Natural killer cell (primary cell): ENCODE data around the gene REXO5. TPM values are rescaled to one million over a fixed set of nuclear protein-coding genes. Genes with fewer than 3 reads are reported as not detected.

Experiments used
- ATAC-seq, 3 donors: fragments of 150-1000 bp in 2 of 3; fragments of 200-7000 bp in 1 of 3; cut with Tn5 transposase; 1 replicate in 1 of 3; 2 replicates in 2 of 3; pipeline ENCODE4 v1.10.0; 2021; ENCODE audit warnings: mild to moderate bottlenecking in 2 of 3, moderate library complexity in 2 of 3
- DNase-seq, 2 donors: peaks; one replicate each; pipeline versions ENCODE4 v3.0.0 to v3.0.0-alpha.2; 2013 to 2021; ENCODE audit warnings: mixed read lengths in 1 of 2
- H3K27ac ChIP-seq: one replicate; pipeline ENCODE4 v1.5.1; 2013; ENCODE audit warnings: mild to moderate bottlenecking, low read length
- H3K27me3 ChIP-seq: one replicate; pipeline ENCODE4 v1.6.1; 2013; ENCODE audit warnings: low read length; ENCODE audit not compliant: control insufficient read depth, insufficient read depth
- H3K36me3 ChIP-seq: one replicate; pipeline ENCODE4 v1.6.1; 2013; ENCODE audit warnings: low read length; ENCODE audit not compliant: control insufficient read depth, insufficient read depth
- H3K4me1 ChIP-seq: one replicate; pipeline ENCODE4 v1.6.1; 2013; ENCODE audit warnings: low read length; ENCODE audit not compliant: control insufficient read depth, insufficient read depth
- H3K4me3 ChIP-seq: one replicate; pipeline ENCODE4 v1.5.1; 2013; ENCODE audit warnings: low read length
- H3K9me3 ChIP-seq: one replicate; pipeline ENCODE4 v1.6.1; 2013; ENCODE audit warnings: low read length; ENCODE audit not compliant: control insufficient read depth, insufficient read depth
- H3K27ac Mint-ChIP-seq, 2 donors: one replicate each; pipeline ENCODE4 v1.8.0; 2022; ENCODE audit warnings: mild to moderate bottlenecking in 2 of 2, mixed read lengths in 2 of 2, moderate library complexity in 1 of 2
- H3K27me3 Mint-ChIP-seq, 2 donors: one replicate each; pipeline ENCODE4 v1.8.0; 2022; ENCODE audit warnings: low read depth in 2 of 2, mixed read lengths in 2 of 2
- H3K36me3 Mint-ChIP-seq: one replicate; pipeline ENCODE4 v1.8.0; 2022; ENCODE audit warnings: mixed read lengths
- H3K4me1 Mint-ChIP-seq, 2 donors: one replicate each; pipeline ENCODE4 v1.8.0; 2022; ENCODE audit warnings: mixed read lengths in 2 of 2
- H3K4me3 Mint-ChIP-seq: one replicate; pipeline ENCODE4 v1.8.0; 2022; ENCODE audit warnings: mild to moderate bottlenecking, moderate library complexity, mixed read lengths
- H3K9me3 Mint-ChIP-seq, 2 donors: one replicate each; pipeline ENCODE4 v1.8.0; 2022; ENCODE audit warnings: mixed read lengths in 2 of 2
- CTCF ChIP-seq: fragments of 200-600 bp; IDR thresholded peaks from one replicate; pipeline ENCODE4 v1.8.0; 2022; ENCODE audit warnings: antibody characterized with exemption
- WGBS: methylation state at CpG from one replicate; pipeline ENCODE4 v1.1.7; 2013; ENCODE audit warnings: missing lambda C conversion rate; ENCODE audit not compliant: insufficient coverage; 5-methylcytosine and 5-hydroxymethylcytosine counted together
- intact Hi-C: fragments of 100-400 bp; cut with micrococcal nuclease; formaldehyde crosslinking; loops from one replicate; pipeline ENCODE4 v1.14.2; 2022
- total RNA-seq, 4 donors: library from RNA; stranded (reverse); fragments of 120-200 nt in 1 of 4; gene quantifications; one replicate each; pipeline versions ENCODE4 v1.2.3 to v1.2.4, GENCODE V29; 2013 to 2022

REXO5 gene
- total RNA-seq, 3 donors from 2014 or later (not counting 1 experiment from before 2014, with no cell fraction given), result 1.5 to 6.0 (median 1.7) TPM

DNA sequence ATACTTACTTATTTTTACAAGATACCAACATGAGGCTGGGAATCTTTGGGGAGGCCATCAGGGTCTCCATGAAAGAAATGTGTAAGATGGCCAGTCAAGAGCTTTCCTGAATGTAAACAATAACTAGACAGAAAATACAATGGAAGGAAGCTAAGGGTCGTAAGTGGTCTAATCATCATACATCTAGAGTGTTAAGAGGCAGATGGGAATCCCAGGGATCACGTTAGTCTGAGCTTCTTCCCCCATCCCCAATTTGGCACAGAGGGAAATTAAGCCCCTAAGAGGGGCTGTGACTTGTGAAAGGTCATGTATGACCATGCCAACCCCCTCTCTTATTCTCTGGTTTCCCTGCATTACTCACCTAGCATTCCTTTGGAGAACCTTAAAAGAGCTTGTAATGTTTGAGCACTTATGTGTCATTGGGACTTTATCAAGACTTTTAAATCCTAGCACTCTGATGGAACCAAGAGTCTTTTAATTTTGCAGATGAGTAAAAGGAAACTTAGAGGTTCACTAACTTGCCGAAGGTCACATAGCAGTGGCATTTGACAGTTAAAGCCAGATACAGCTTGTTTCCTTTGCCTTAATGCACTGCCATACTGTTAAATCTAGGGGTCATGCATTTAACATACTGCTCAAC, 47.8 kb downstream of the REXO5 start:
- Histone ChIP-seq H3K4me1 (no peaks in the 10 kb centered on the region), H3K27ac (no peak overlapping the region), H3K27me3 (no peaks in the 10 kb centered on the region), H3K36me3 (peaks cover 5% of the 10 kb centered on the region), H3K4me3 (no peak overlapping the region), H3K9me3 (no peaks in the 10 kb centered on the region)
- TF ChIP-seq CTCF, result no peak
- H3K36me3 Mint-ChIP-seq, result no peaks in the 10 kb centered on the region
- H3K4me3 Mint-ChIP-seq, result no peak overlapping the region
- H3K9me3 Mint-ChIP-seq, result no peaks in the 10 kb centered on the region
- no peaks in the 10 kb centered on the region for H3K27me3 Mint-ChIP-seq
- DNase-seq, result no peak
- 98% methylated on average over 3 of the region's 3 CpGs for WGBS
- H3K27ac Mint-ChIP-seq, result no peak overlapping the region
- peaks cover 0 to 9% of the 10 kb centered on the region in 2 donors for H3K4me1 Mint-ChIP-seq
- intact Hi-C loops, result loop anchor here (5.0 kb wide), 3 partner anchors 93 to 248 kb away; no protein-coding TSS in a partner anchor
- ATAC-seq, result no peak

GRCh38 chr16:20854963-20855362, 48.6 kb downstream of the REXO5 start:
- peaks cover 3% of the 10 kb centered on the region for H3K36me3 Mint-ChIP-seq
- Histone ChIP-seq H3K9me3 (no peaks in the 10 kb centered on the region), H3K4me1 (no peaks in the 10 kb centered on the region), H3K27ac (no peak overlapping the region), H3K27me3 (no peaks in the 10 kb centered on the region), H3K4me3 (no peak overlapping the region), H3K36me3 (peaks cover 11% of the 10 kb centered on the region)
- WGBS, result 95% methylated on average over 2 of the region's 2 CpGs
- no peak for DNase-seq
- no peaks in the 10 kb centered on the region for H3K27me3 Mint-ChIP-seq
- ATAC-seq, result no peak
- no peak for TF ChIP-seq CTCF
- no peak overlapping the region for H3K4me3 Mint-ChIP-seq
- intact Hi-C loops, result loop anchor here (5.0 kb wide), 3 partner anchors 92 to 247 kb away; no protein-coding TSS in a partner anchor
- H3K9me3 Mint-ChIP-seq, result no peaks in the 10 kb centered on the region
- no peak overlapping the region for H3K27ac Mint-ChIP-seq
- peaks cover 0 to 6% of the 10 kb centered on the region in 2 donors for H3K4me1 Mint-ChIP-seq

DNA sequence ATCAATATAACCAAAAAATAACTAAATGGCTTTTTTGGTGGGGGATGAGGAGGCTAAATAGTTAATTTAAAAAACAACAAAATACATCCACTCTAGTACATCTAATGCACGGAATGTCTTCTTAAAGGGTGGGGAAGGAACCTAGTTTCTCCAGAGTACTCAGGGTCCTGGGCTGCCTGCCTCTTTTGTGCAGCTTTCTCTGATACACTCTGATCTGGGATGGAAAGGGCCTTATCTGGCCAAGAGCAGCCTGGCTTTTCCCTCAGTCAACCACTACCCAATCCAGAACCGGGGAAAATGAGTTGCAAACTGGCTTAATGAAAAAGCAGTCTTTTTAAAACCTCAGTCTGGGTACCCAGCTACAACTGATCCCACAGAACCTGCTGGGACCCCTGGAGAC, 51.0 kb downstream of the REXO5 start:
- no peak overlapping the region for H3K27ac Mint-ChIP-seq
- intact Hi-C loops, result no loop called here
- 95% methylated on average over 2 of the region's 2 CpGs for WGBS
- TF ChIP-seq CTCF, result no peak
- DNase-seq (no peak), ATAC-seq (no peak)
- Histone ChIP-seq H3K4me1 (no peaks in the 10 kb centered on the region), H3K36me3 (peaks cover 25% of the 10 kb centered on the region), H3K27me3 (no peaks in the 10 kb centered on the region), H3K27ac (no peak overlapping the region), H3K9me3 (no peaks in the 10 kb centered on the region), H3K4me3 (no peak overlapping the region)
- H3K36me3 Mint-ChIP-seq, result peaks cover 10% of the 10 kb centered on the region
- H3K4me3 Mint-ChIP-seq, result no peak overlapping the region
- no peaks in the 10 kb centered on the region for H3K27me3 Mint-ChIP-seq
- H3K4me1 Mint-ChIP-seq, result peaks cover 0 to 8% of the 10 kb centered on the region in 2 donors
- H3K9me3 Mint-ChIP-seq, result no peaks in the 10 kb centered on the region

GRCh38 chr16:20859229-20859628, 52.9 kb downstream of the REXO5 start:
- Histone ChIP-seq H3K4me1 (no peaks in the 10 kb centered on the region), H3K4me3 (no peak overlapping the region), H3K27ac (no peak overlapping the region), H3K36me3 (peaks cover 26% of the 10 kb centered on the region), H3K27me3 (no peaks in the 10 kb centered on the region), H3K9me3 (no peaks in the 10 kb centered on the region)
- intact Hi-C loops, result no loop called here
- H3K36me3 Mint-ChIP-seq, result peaks cover 10% of the 10 kb centered on the region
- 98% methylated on average over 3 of the region's 3 CpGs for WGBS
- no peak for TF ChIP-seq CTCF
- no peak for ATAC-seq
- no peak overlapping the region for H3K27ac Mint-ChIP-seq
- no peaks in the 10 kb centered on the region for H3K27me3 Mint-ChIP-seq
- H3K4me1 Mint-ChIP-seq, result peaks cover 8 to 17% of the 10 kb centered on the region in 2 donors
- H3K9me3 Mint-ChIP-seq, result no peaks in the 10 kb centered on the region
- H3K4me3 Mint-ChIP-seq, result no peak overlapping the region
- no peak for DNase-seq
